HepG2 (cell line): Measurements from ENCODE around the gene UAP1L1. TPM values are rescaled to one million over a fixed set of nuclear protein-coding genes. Genes with fewer than 3 reads are reported as not detected.

Source experiments
- AGO2 ChIP-seq: fragments of 200-400 bp; formaldehyde crosslinking; optimal IDR thresholded peaks from 2 replicates; pipeline ENCODE3; 2017; ENCODE audit warnings: mild to moderate bottlenecking, low read depth, low read length, moderate library complexity
- DR1 ChIP-seq: sonication (generic); formaldehyde crosslinking; IDR thresholded peaks from 2 replicates; pipeline ENCODE4 v1.8.0; 2021; ENCODE audit warnings: mild to moderate bottlenecking, missing genetic modification reagents, inconsistent platforms
- GLI4 ChIP-seq: sonication (generic); formaldehyde crosslinking; IDR thresholded peaks from 2 replicates; pipeline ENCODE4 v1.5.1; 2020; ENCODE audit warnings: missing genetic modification reagents, mild to moderate bottlenecking, moderate library complexity, borderline replicate concordance
- MED1 ChIP-seq: sonication (generic); formaldehyde crosslinking; IDR thresholded peaks from 2 replicates; pipeline ENCODE4 v1.4.0; 2020; ENCODE audit warnings: missing genetic modification reagents
- ZBTB40 ChIP-seq, 2 experiments: fragments of 450-650 bp in 1 of 2; sonication (generic) in 1 of 2; formaldehyde crosslinking in 1 of 2; IDR thresholded peaks; 2 replicates each; pipeline versions ENCODE4 v1.6.1 to v1.8.0; 2016 to 2022; ENCODE audit warnings: antibody characterized with exemption in 1 of 2, mild to moderate bottlenecking in 1 of 2, missing genetic modification reagents in 1 of 2
- ZBTB43 ChIP-seq: sonication (generic); formaldehyde crosslinking; conservative IDR thresholded peaks from 2 replicates; pipeline ENCODE4 v1.4.0; 2020; ENCODE audit warnings: missing genetic modification reagents
- ZFP36 ChIP-seq: fragments of 150-350 bp; IDR thresholded peaks from 2 replicates; pipeline ENCODE4 v1.6.1; 2018; ENCODE audit warnings: borderline replicate concordance, low read length, low read depth; ENCODE audit not compliant: partially characterized antibody
- ZNF251 ChIP-seq: sonication (generic); formaldehyde crosslinking; IDR thresholded peaks from 2 replicates; pipeline ENCODE4 v1.9.0; 2021; ENCODE audit warnings: mild to moderate bottlenecking, missing genetic modification reagents
- ZNF383 ChIP-seq: sonication (generic); formaldehyde crosslinking; IDR thresholded peaks from 2 replicates; pipeline ENCODE4 v1.4.0; 2020; ENCODE audit warnings: missing genetic modification reagents, mild to moderate bottlenecking, borderline replicate concordance
- ZNF607 ChIP-seq: sonication (generic); formaldehyde crosslinking; IDR thresholded peaks from 2 replicates; pipeline ENCODE4 v1.5.1; 2020; ENCODE audit warnings: missing genetic modification reagents, mild to moderate bottlenecking, borderline replicate concordance
- ZNF687 ChIP-seq: sonication (generic); formaldehyde crosslinking; IDR thresholded peaks from 2 replicates; pipeline ENCODE4 v1.5.1; 2020; ENCODE audit warnings: mild to moderate bottlenecking, missing genetic modification reagents, moderate library complexity
- ZNF766 ChIP-seq: sonication (generic); formaldehyde crosslinking; IDR thresholded peaks from 2 replicates; pipeline ENCODE4 v1.5.0; 2020; ENCODE audit warnings: missing genetic modification reagents, borderline replicate concordance
- polyA plus RNA-seq, 8 experiments: library from polyadenylated mRNA; depleted of rRNA in 3 of 8; stranded (reverse) in 7 of 8; unstranded in 1 of 8; fragments of >200 nt; fragmentation: Illumina TruSeq in 4 of 8; extraction: Trizol in 4 of 8; gene quantifications; 2 replicates each; pipeline versions ENCODE4 v1.2.1 to v1.2.3, GENCODE V29; 2011 to 2016; ENCODE audit warnings: low read depth in 4 of 8, missing spikeins in 1 of 8, mixed read lengths in 1 of 8; ENCODE audit not compliant: insufficient read depth in 1 of 8
- total RNA-seq, 5 experiments: library from RNA; depleted of rRNA; stranded (reverse); fragments of >200 nt; fragmentation: Illumina TruSeq; extraction: Trizol; gene quantifications; 2 replicates each; pipeline ENCODE4 v1.2.3, GENCODE V29; 2016; ENCODE audit warnings: low read depth in 1 of 5

The UAP1L1 gene
- total and polyA plus RNA-seq, 2 of the 13 experiments (the other 11 are each of a cell fraction or from before 2014, with no cell fraction given), result 5.4 to 6.4 TPM

GRCh38 chr9:137053944-137054931 lies 23.1 kb upstream of the UAP1L1 start, which contains the start of gene ENTPD2 (continued):
- TF ChIP-seq ZNF687 (peak; percentile 37), ZFP36 (no peak), ZNF607 (CRISPR knock-in tag) (peak; percentile 54; the same call in 1 of the 2 replicates), ZBTB40 (IDR thresholded peaks at IDR 0.05) (no peak), ZBTB40 (CRISPR knock-in tag; IDR thresholded peaks at IDR 0.05) (no peak; the same call in 1 of the 2 replicates), GLI4 (CRISPR knock-in tag) (no peak), ZNF251 (CRISPR knock-in tag) (peak; percentile 24; the same call in 1 of the 2 replicates), ZBTB43 (CRISPR knock-in tag) (no peak), ZNF383 (no peak), AGO2 (peak; percentile 90), ZNF766 (CRISPR knock-in tag) (peak; percentile 71; the same call in 1 of the 2 replicates), DR1 (0 out of 2 replicates have a peak, but pooled peaks have one; percentile 22), MED1 (CRISPR knock-in tag) (no peak; the same call in none of the 2 replicates)
